Amniotic stem cell (primary cell): ENCODE measurements around the gene TMEM176A.
"Not testable (repeated sequence)": the region's sequence is repeated elsewhere in the genome, so short reads cannot be mapped to it uniquely, and the experiment has no call there.

Experiments
- DNase-seq: peaks from one replicate; lab custom pipeline; 2025; lab: John Stamatoyannopoulos, UW

TMEM176A gene

GRCh38 chr7:150788474-150789269, 11.9 kb upstream of the TMEM176A start:
- DNase-seq = no peak

DNA sequence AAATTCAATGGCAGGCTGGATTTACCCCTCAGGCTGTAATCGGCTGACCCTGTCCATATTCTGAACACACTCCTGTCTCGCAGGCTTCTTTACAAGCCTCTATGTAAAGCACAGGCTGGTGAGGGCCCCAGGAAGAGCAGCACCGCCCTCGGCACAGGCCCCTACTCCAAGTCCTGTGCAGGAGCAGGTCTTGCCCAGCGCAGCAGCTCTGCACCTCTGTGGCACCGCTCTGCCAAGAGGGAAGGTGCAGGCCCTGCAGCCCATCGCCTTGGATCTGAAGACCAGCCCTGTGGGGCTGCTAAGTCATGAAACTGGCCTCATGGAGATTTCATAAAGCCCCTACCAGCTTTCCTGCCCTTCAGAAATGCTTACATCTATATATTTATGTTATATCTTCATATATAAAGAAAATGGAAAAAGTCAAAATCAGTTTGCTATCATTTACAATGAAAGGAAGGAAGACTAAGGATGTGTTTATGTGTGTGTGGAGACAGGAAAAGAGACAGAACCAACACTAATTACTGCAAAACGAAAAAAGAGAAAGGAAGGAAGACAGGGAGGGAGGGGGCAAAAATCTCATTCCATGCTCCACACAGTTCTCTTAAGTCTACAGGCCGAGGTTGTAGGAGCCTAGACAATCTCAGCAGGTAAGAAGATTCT, 10.0 kb upstream of the TMEM176A start:
- no peak for DNase-seq

DNA sequence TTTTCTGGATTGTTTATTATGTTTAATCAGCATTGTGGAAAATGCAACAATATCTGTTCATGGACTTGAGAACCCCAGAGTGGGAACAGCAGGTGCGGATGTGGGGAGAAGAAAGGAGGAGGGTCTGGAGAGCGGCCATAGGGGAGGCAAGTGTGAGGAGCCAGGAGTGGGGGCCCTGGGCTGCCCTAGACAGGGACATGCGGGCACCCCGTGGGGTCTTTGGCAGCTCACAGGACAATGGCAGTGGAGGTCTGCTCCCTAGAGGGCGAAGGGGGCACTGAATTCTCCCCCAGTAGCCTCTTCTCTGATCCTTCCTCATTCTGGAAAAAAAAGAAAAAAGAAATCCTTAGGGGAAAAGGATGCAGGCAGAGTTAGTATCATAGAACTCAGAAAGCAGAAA, 9.3 kb upstream of the TMEM176A start:
- no peak for DNase-seq

GRCh38 chr7:150791746-150792452, 8.7 kb upstream of the TMEM176A start:
- no peak for DNase-seq

GRCh38 chr7:150793569-150794238, 6.9 kb upstream of the TMEM176A start:
- DNase-seq = no peak

DNA sequence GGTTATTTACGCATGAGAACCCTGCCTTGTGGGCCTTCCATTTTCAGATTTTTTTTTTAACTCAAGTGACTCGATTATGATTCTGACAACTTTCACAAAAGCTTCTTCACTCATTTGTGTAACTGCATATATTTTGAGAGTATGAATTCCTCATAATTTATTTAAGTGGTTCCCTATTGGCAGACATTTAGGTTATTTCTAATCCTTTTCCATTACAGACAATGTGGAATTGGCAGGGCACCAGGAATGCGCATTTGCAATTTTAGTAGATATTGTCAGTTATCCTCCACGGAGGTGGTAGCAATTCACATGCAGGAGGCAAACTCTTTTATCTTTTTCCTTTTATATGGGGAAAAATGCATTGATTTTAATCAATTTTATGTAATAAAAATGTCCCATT, 2.9 kb upstream of the TMEM176A start:
- DNase-seq = no peak

- no peak for DNase-seq
Measured at GRCh38 chr7:150799156-150799555, 1.4 kb upstream of the TMEM176A start.

- DNase-seq = no peak
Measured at GRCh38 chr7:150799741-150800580, 608 bp upstream of the TMEM176A start, which contains the start of gene TMEM176B. TMEM176B (minus strand) TSS chr7:150800364; CDS start chr7:150796569, 3,795 bp downstream.

DNA sequence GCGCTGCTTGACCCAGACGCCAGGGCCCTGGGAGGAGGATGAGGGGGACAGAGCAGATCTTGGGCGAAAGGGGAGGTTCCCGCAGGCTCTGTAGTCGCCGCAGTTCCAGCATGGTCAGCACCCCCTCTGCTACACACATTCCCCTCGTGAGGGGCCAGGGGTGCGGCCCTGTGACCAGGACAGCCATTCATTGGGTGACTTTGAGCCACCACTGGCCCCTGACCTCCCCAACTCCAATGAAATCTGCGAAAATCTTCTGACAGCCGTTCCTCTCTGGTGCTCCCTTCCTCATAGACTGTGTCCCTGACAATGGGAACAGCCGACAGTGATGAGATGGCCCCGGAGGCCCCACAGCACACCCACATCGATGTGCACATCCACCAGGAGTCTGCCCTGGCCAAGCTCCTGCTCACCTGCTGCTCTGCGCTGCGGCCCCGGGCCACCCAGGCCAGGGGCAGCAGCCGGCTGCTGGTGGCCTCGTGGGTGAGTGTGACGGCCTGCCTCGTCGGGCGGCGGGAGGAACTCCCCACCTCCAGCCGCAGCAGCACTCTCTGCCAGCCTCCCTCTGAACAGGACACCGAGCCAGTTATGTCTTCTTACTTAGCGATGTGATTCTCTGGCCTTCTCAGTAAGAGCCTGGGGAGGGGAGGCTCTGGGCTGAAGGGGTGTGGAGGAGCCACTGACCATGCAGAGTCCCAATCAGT, 825 bp downstream of the TMEM176A start:
- DNase-seq = no peak

GRCh38 chr7:150801946-150802771, 1.6 kb downstream of the TMEM176A start:
- DNase-seq = no peak

DNA sequence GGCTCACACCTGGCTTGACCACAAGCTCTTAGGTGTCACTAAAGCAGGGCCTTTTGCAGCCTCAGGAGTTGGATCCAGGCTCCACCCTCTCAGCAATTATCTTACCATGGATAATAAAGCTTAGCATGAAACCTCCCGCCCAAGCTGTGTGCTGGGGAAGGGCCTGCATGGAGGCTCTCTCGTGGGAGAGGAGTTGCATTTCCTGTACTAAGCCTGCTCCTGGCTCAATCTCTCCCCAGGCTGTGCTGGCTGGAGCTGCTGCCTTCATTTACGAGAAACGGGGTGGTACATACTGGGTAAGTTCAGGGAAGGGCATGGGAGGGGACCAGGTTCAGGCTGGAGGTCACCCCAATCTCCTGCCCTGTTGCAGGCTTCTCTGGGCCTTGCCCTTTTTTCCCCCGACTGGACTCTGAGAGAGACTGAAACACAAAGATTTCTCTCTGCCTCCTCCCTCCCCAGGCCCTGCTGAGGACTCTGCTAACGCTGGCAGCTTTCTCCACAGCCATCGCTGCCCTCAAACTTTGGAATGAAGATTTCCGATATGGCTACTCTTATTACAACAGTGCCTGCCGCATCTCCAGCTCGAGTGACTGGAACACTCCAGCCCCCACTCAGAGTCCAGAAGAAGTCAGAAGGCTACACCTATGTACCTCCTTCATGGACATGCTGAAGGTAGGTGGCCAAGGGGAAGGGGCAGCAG, 2.7 kb downstream of the TMEM176A start:
- DNase-seq = no peak

DNA sequence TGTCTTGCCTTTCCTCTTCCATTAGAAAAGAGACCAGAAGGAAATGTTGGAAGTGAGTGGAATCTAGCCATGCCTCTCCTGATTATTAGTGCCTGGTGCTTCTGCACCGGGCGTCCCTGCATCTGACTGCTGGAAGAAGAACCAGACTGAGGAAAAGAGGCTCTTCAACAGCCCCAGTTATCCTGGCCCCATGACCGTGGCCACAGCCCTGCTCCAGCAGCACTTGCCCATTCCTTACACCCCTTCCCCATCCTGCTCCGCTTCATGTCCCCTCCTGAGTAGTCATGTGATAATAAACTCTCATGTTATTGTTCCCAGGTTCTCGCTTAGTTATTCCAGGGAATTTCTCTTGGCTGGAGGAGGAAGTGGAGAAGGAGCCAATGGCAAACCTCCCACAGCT, 4.2 kb downstream of the TMEM176A start:
- DNase-seq = no peak

DNA sequence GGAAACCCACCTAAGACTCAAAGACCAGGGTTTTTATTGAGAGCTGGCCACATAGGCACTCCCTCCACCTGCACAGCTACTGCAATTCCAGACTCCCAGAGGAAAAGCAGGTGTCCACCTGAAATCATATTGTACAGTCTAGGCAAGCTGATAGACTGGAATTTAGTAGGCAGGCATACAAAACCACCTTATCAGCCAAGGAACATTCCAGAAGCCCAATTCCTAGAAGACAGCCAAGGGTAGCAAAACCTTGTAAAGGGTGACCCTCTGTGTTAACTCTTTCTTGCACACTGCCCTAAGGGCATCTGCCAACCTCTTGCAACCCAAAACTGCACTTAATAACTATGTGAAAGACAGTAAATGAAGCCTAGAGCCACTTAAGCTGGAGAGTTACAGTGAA, 5.3 kb downstream of the TMEM176A start:
- no peak for DNase-seq

GRCh38 chr7:150806454-150806853, 5.9 kb downstream of the TMEM176A start:
- DNase-seq = no peak

- no peak for DNase-seq
Measured at GRCh38 chr7:150806863-150807262, 6.3 kb downstream of the TMEM176A start.

GRCh38 chr7:150807616-150808438, 7.3 kb downstream of the TMEM176A start:
- not testable (repeated sequence) for DNase-seq

- no peak for DNase-seq
Measured at GRCh38 chr7:150814328-150815001, 13.9 kb downstream of the TMEM176A start.

- no peak for DNase-seq
Measured at GRCh38 chr7:150818971-150819370, 18.4 kb downstream of the TMEM176A start.
